ENCODE data around the gene CCDC85B. TPM values are rescaled to one million over a fixed set of nuclear protein-coding genes. Genes with fewer than 3 reads are reported as not detected.

The CCDC85B gene
- total and polyA plus RNA-seq, 3 donors from 2014 or later, result 17.1 to 102 (median 77.1) TPM

DNA sequence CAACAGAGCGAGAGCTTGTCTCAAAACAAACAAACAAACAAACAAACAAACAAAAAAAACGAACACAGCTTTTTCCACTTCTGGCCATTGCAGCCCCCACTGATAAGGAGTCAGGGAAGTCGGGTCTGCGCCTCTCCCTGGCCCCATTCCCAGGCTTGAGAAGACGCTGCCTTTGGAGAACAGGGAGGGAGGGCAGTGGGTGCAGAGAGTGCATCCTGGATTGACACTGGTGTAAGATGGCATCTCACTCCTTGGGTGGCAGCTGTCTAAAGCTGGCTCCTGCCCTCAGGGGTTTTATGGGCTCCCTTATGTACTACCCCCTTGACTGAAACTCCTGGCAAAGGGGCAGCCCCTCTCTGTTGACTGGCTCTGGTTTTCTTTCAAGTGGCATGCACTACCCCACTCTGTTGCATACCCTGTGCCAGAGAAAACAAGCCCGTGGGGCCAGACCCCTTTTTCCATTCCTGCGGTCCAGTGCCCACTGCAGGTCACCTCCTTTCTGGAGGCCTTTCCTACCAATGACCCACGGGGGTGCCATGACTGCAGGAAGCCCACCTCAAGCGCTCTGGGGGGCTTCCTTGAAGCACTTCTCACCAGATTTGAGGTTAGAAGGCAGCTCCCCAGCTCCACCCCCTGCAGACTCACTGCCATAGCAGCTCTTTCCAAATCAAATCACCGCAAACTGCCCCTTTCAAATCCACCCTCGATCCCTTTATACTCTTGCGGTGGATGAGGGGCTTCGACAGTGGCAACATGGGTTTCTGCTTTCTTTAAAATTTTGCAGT, 41.5 kb downstream of the CCDC85B start:
- TF ChIP-seq CTCF (IDR thresholded peaks at IDR 0.05) (no peak), POLR2A (IDR thresholded peaks at IDR 0.05) (no peak)
- Histone ChIP-seq H3K27me3 (no peaks in the 10 kb centered on the region), H3K4me1 (peaks cover 14% of the 10 kb centered on the region), H3K9me3 (no peaks in the 10 kb centered on the region), H3K27ac (no peak overlapping the region), H3K4me3 (no peak overlapping the region), H3K36me3 (ENCODE audit: low read depth, missing control alignments) (no peaks in the 10 kb centered on the region)
- WGBS, 2 donors, result 59% methylated on average over 13 of the region's 13 CpGs
- no peak for DNase-seq
- intact Hi-C loops (cut with DNase I; ENCODE audit: low total_unique reads), result no loop called here

GRCh38 chr11:65932558-65932919, 42.1 kb downstream of the CCDC85B start:
- intact Hi-C loops (cut with DNase I; ENCODE audit: low total_unique reads), result no loop called here
- no peak for DNase-seq
- peaks cover 14% of the 10 kb centered on the region for H3K4me1 ChIP-seq
- no peaks in the 10 kb centered on the region for H3K27me3 ChIP-seq
- no peaks in the 10 kb centered on the region for H3K9me3 ChIP-seq
- H3K4me3 ChIP-seq, result no peak overlapping the region
- whole genome bisulfite sequencing, 2 donors, result 40 to 61% methylated on average over 7 to 9 of the region's 9 CpGs
- no peaks in the 10 kb centered on the region for H3K36me3 ChIP-seq (ENCODE audit: low read depth, missing control alignments)
- peak overlapping the region in 1 of 2 donors; percentile 66 for H3K27ac ChIP-seq
- TF ChIP-seq CTCF (IDR thresholded peaks at IDR 0.05) (no peak), POLR2A (IDR thresholded peaks at IDR 0.05) (no peak)

GRCh38 chr11:65934014-65934413, 43.5 kb downstream of the CCDC85B start:
- 40 to 48% methylated on average over 4 of the region's 4 CpGs for WGBS, 2 donors
- Histone ChIP-seq H3K4me1 (peaks cover 14% of the 10 kb centered on the region), H3K27me3 (no peaks in the 10 kb centered on the region), H3K9me3 (no peaks in the 10 kb centered on the region), H3K4me3 (no peak overlapping the region), H3K36me3 (ENCODE audit: low read depth, missing control alignments) (no peaks in the 10 kb centered on the region), H3K27ac (peak overlapping the region in 1 of 2 donors; percentile 36)
- TF ChIP-seq POLR2A (IDR thresholded peaks at IDR 0.05) (no peak), CTCF (IDR thresholded peaks at IDR 0.05) (no peak)
- intact Hi-C loops (cut with DNase I; ENCODE audit: low total_unique reads), result no loop called here
- no peak for DNase-seq

GRCh38 chr11:65937766-65938165, 47.3 kb downstream of the CCDC85B start:
- no peak overlapping the region for H3K4me3 ChIP-seq
- H3K27ac ChIP-seq, result no peak overlapping the region
- intact Hi-C loops (cut with DNase I; ENCODE audit: low total_unique reads), result no loop called here
- no peak for DNase-seq
- no peak for TF ChIP-seq POLR2A (IDR thresholded peaks at IDR 0.05)
- no peak for TF ChIP-seq CTCF (IDR thresholded peaks at IDR 0.05)
- H3K4me1 ChIP-seq, result no peaks in the 10 kb centered on the region
- 47 to 59% methylated on average over 4 of the region's 4 CpGs for WGBS, 2 donors
- no peaks in the 10 kb centered on the region for H3K27me3 ChIP-seq
- no peaks in the 10 kb centered on the region for H3K9me3 ChIP-seq
- no peaks in the 10 kb centered on the region for H3K36me3 ChIP-seq (ENCODE audit: low read depth, missing control alignments)

Other genes starting within 250 kb of the CCDC85B start
- 10 to 100 TPM; 64.9 to 82.0 TPM for gene RELA, start 227.8 kb upstream of the CCDC85B start, total RNA-seq
- 47.5 TPM for gene RELA, start 227.8 kb upstream of the CCDC85B start, polyA plus RNA-seq (ENCODE audit: insufficient read depth, low read depth, low replicate concordance)
- gene KAT5, start 178.4 kb upstream of the CCDC85B start, total RNA-seq, result 100 to 1,000 TPM; 101 to 121 TPM
- 154 TPM for gene KAT5, start 178.4 kb upstream of the CCDC85B start, polyA plus RNA-seq (ENCODE audit: insufficient read depth, low read depth, low replicate concordance)
- gene RNASEH2C, start 169.9 kb upstream of the CCDC85B start, total RNA-seq, result 10 to 100 TPM; 70.9 to 71.1 TPM
- 29.1 TPM for gene RNASEH2C, start 169.9 kb upstream of the CCDC85B start, polyA plus RNA-seq (ENCODE audit: insufficient read depth, low read depth, low replicate concordance)
- gene AP5B1, start 109.7 kb upstream of the CCDC85B start, total RNA-seq, result 10 to 100 TPM; 13.5 to 14.8 TPM
- 4.5 TPM for gene AP5B1, start 109.7 kb upstream of the CCDC85B start, polyA plus RNA-seq (ENCODE audit: insufficient read depth, low read depth, low replicate concordance)
- gene OVOL1, start 103.6 kb upstream of the CCDC85B start, total RNA-seq, result 10 to 100 TPM; 27.6 to 33.9 TPM
- gene OVOL1, start 103.6 kb upstream of the CCDC85B start, polyA plus RNA-seq (ENCODE audit: insufficient read depth, low read depth, low replicate concordance), result 72.4 TPM
- 1 to 10 TPM; 3.2 to 4.0 TPM for gene SNX32, start 56.7 kb upstream of the CCDC85B start, total RNA-seq
- 4.9 TPM for gene SNX32, start 56.7 kb upstream of the CCDC85B start, polyA plus RNA-seq (ENCODE audit: insufficient read depth, low read depth, low replicate concordance)
- 100 to 1,000 TPM; 522 to 570 TPM for gene CFL1, start 32.5 kb upstream of the CCDC85B start, total RNA-seq
- gene CFL1, start 32.5 kb upstream of the CCDC85B start, polyA plus RNA-seq (ENCODE audit: insufficient read depth, low read depth, low replicate concordance), result 647 TPM
- 10 to 100 TPM; 57.2 to 74.0 TPM for gene MUS81, start 30.2 kb upstream of the CCDC85B start, total RNA-seq
- 49.9 TPM for gene MUS81, start 30.2 kb upstream of the CCDC85B start, polyA plus RNA-seq (ENCODE audit: insufficient read depth, low read depth, low replicate concordance)
- gene EFEMP2, start 17.9 kb upstream of the CCDC85B start, total RNA-seq, result 10 to 100 TPM; 47.4 to 52.4 TPM
- 100 TPM for gene EFEMP2, start 17.9 kb upstream of the CCDC85B start, polyA plus RNA-seq (ENCODE audit: insufficient read depth, low read depth, low replicate concordance)
- 1 to 10 TPM in 1 of 2 donors, under 1 TPM in 1; 0.71 to 2.7 TPM for gene CTSW, start 10.8 kb upstream of the CCDC85B start, total RNA-seq
- gene CTSW, start 10.8 kb upstream of the CCDC85B start, polyA plus RNA-seq (ENCODE audit: insufficient read depth, low read depth, low replicate concordance), result 4.4 TPM
- gene FIBP, start 2.2 kb upstream of the CCDC85B start, total RNA-seq, result 100 to 1,000 TPM; 144 to 149 TPM
- gene FIBP, start 2.2 kb upstream of the CCDC85B start, polyA plus RNA-seq (ENCODE audit: insufficient read depth, low read depth, low replicate concordance), result 131 TPM
- gene FOSL1, start 9.7 kb downstream of the CCDC85B start, total RNA-seq, result 1 to 10 TPM; 1.7 to 2.0 TPM
- gene FOSL1, start 9.7 kb downstream of the CCDC85B start, polyA plus RNA-seq (ENCODE audit: insufficient read depth, low read depth, low replicate concordance), result 1.7 TPM
- 10 to 100 TPM; 54.4 to 54.8 TPM for gene C11orf68, start 28.4 kb downstream of the CCDC85B start, total RNA-seq
- 89.2 TPM for gene C11orf68, start 28.4 kb downstream of the CCDC85B start, polyA plus RNA-seq (ENCODE audit: insufficient read depth, low read depth, low replicate concordance)
- 100 to 1,000 TPM; 215 to 243 TPM for gene DRAP1, start 28.8 kb downstream of the CCDC85B start, total RNA-seq
- 304 TPM for gene DRAP1, start 28.8 kb downstream of the CCDC85B start, polyA plus RNA-seq (ENCODE audit: insufficient read depth, low read depth, low replicate concordance)
- gene TSGA10IP, start 54.8 kb downstream of the CCDC85B start, total RNA-seq, result 1 to 10 TPM; 5.4 to 5.5 TPM
- 17.8 TPM for gene TSGA10IP, start 54.8 kb downstream of the CCDC85B start, polyA plus RNA-seq (ENCODE audit: insufficient read depth, low read depth, low replicate concordance)
- 100 to 1,000 TPM in 1 of 2 donors, 10 to 100 TPM in 1; 81.1 to 102 TPM for gene SART1, start 71.1 kb downstream of the CCDC85B start, total RNA-seq
- 56.8 TPM for gene SART1, start 71.1 kb downstream of the CCDC85B start, polyA plus RNA-seq (ENCODE audit: insufficient read depth, low read depth, low replicate concordance)
- gene EIF1AD, start 111.5 kb downstream of the CCDC85B start, total RNA-seq, result 10 to 100 TPM; 43.2 to 46.5 TPM
- gene EIF1AD, start 111.5 kb downstream of the CCDC85B start, polyA plus RNA-seq (ENCODE audit: insufficient read depth, low read depth, low replicate concordance), result 42.5 TPM
- 100 to 1,000 TPM; 105 to 133 TPM for gene BANF1, start 111.8 kb downstream of the CCDC85B start, total RNA-seq
- 193 TPM for gene BANF1, start 111.8 kb downstream of the CCDC85B start, polyA plus RNA-seq (ENCODE audit: insufficient read depth, low read depth, low replicate concordance)
- 10 to 100 TPM in 1 of 2 donors, 1 to 10 TPM in 1; 6.6 to 11.9 TPM for gene CST6, start 121.3 kb downstream of the CCDC85B start, total RNA-seq
- gene CST6, start 121.3 kb downstream of the CCDC85B start, polyA plus RNA-seq (ENCODE audit: insufficient read depth, low read depth, low replicate concordance), result 3.0 TPM
- gene CATSPER1, start 135.8 kb downstream of the CCDC85B start, total RNA-seq, result 10 to 100 TPM in 1 of 2 donors, 1 to 10 TPM in 1; 8.9 to 12.5 TPM
- 33.7 TPM for gene CATSPER1, start 135.8 kb downstream of the CCDC85B start, polyA plus RNA-seq (ENCODE audit: insufficient read depth, low read depth, low replicate concordance)
- gene GAL3ST3, start 158.5 kb downstream of the CCDC85B start, total RNA-seq, result 1 to 10 TPM; 2.0 to 4.0 TPM
- 0.84 TPM for gene GAL3ST3, start 158.5 kb downstream of the CCDC85B start, polyA plus RNA-seq (ENCODE audit: insufficient read depth, low read depth, low replicate concordance)
- 100 to 1,000 TPM; 307 to 315 TPM for gene SF3B2, start 161.7 kb downstream of the CCDC85B start, total RNA-seq
- 341 TPM for gene SF3B2, start 161.7 kb downstream of the CCDC85B start, polyA plus RNA-seq (ENCODE audit: insufficient read depth, low read depth, low replicate concordance)
- gene PACS1, start 179.6 kb downstream of the CCDC85B start, total RNA-seq, result 100 to 1,000 TPM; 130 to 131 TPM
- gene PACS1, start 179.6 kb downstream of the CCDC85B start, polyA plus RNA-seq (ENCODE audit: insufficient read depth, low read depth, low replicate concordance), result 111 TPM

Measured in testis (tissue), 3 donors.